Ishikawa (cell line): ENCODE data around the gene CHIC2.

Experiments
- CEBPB ChIP-seq: IDR thresholded peaks from 2 replicates; pipeline ENCODE4 v1.6.1; 2012
- CREB1 ChIP-seq: IDR thresholded peaks from 2 replicates; pipeline ENCODE4 v1.6.1; 2012; ENCODE audit warnings: low read depth
- EGR1 ChIP-seq: IDR thresholded peaks from 2 replicates; pipeline ENCODE4 v1.6.1; 2012
- EP300 ChIP-seq: IDR thresholded peaks from 2 replicates; pipeline ENCODE4 v1.6.1; 2012; ENCODE audit warnings: borderline replicate concordance
- FOXM1 ChIP-seq: IDR thresholded peaks from 2 replicates; pipeline ENCODE4 v1.6.1; 2012; ENCODE audit warnings: low read depth, borderline replicate concordance
- NFIC ChIP-seq: IDR thresholded peaks from 2 replicates; pipeline ENCODE4 v1.6.1; 2012
- RAD21 ChIP-seq: IDR thresholded peaks from 2 replicates; pipeline ENCODE4 v1.6.1; 2012; ENCODE audit warnings: low read depth
- TAF1 ChIP-seq: IDR thresholded peaks from 2 replicates; pipeline ENCODE4 v1.6.1; 2012; ENCODE audit warnings: low read depth, mild to moderate bottlenecking
- TCF12 ChIP-seq: IDR thresholded peaks from 2 replicates; pipeline ENCODE4 v1.6.1; 2012; ENCODE audit warnings: low read depth
- TEAD4 ChIP-seq: IDR thresholded peaks from 2 replicates; pipeline ENCODE4 v1.6.1; 2012
- YY1 ChIP-seq: IDR thresholded peaks from 2 replicates; pipeline ENCODE4 v1.6.1; 2012; ENCODE audit warnings: low read depth
- ZBTB7A ChIP-seq: IDR thresholded peaks from 2 replicates; pipeline ENCODE4 v1.6.1; 2012; ENCODE audit warnings: low read depth
- TF ChIP-seq, protein P1 (sequence below): IDR thresholded peaks from 2 replicates; pipeline ENCODE4 v1.6.1; 2012
- TF ChIP-seq, protein P2 (sequence below): IDR thresholded peaks from 2 replicates; pipeline ENCODE4 v1.6.1; 2012
- TF ChIP-seq, protein P3 (sequence below): IDR thresholded peaks from 2 replicates; pipeline ENCODE4 v1.6.1; 2012; ENCODE audit warnings: low read depth, mild to moderate bottlenecking

Gene CHIC2

DNA sequence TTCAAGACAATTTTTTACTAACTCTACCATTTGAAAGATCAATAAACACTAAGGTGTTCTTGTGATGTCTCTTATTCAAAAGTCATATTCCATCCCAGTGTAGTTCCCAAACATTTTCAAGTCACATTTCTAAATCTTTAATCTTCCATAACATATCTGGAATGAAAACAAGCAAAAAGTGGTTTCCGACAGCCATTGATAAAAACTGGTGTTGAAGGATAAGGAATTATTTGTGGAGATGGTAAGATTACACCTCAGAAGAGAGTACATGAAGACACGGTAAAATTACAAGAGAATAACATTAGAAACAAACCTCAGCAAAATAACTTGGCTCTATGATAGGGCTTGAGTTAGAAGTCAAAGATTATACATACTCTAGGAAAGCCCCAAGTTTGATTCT, 4.3 kb downstream of the CHIC2 start:
- TF ChIP-seq, protein P1, sequence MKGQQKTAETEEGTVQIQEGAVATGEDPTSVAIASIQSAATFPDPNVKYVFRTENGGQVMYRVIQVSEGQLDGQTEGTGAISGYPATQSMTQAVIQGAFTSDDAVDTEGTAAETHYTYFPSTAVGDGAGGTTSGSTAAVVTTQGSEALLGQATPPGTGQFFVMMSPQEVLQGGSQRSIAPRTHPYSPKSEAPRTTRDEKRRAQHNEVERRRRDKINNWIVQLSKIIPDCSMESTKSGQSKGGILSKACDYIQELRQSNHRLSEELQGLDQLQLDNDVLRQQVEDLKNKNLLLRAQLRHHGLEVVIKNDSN = no peak
- TF ChIP-seq YY1 (no peak), ZBTB7A (no peak), CEBPB (no peak), FOXM1 (no peak), TEAD4 (no peak), EP300 (no peak), CREB1 (no peak), TAF1 (no peak), TCF12 (no peak), EGR1 (no peak), NFIC (no peak), RAD21 (no peak)
- TF ChIP-seq, protein P2, sequence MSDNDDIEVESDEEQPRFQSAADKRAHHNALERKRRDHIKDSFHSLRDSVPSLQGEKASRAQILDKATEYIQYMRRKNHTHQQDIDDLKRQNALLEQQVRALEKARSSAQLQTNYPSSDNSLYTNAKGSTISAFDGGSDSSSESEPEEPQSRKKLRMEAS = no peak
- TF ChIP-seq, protein P3, sequence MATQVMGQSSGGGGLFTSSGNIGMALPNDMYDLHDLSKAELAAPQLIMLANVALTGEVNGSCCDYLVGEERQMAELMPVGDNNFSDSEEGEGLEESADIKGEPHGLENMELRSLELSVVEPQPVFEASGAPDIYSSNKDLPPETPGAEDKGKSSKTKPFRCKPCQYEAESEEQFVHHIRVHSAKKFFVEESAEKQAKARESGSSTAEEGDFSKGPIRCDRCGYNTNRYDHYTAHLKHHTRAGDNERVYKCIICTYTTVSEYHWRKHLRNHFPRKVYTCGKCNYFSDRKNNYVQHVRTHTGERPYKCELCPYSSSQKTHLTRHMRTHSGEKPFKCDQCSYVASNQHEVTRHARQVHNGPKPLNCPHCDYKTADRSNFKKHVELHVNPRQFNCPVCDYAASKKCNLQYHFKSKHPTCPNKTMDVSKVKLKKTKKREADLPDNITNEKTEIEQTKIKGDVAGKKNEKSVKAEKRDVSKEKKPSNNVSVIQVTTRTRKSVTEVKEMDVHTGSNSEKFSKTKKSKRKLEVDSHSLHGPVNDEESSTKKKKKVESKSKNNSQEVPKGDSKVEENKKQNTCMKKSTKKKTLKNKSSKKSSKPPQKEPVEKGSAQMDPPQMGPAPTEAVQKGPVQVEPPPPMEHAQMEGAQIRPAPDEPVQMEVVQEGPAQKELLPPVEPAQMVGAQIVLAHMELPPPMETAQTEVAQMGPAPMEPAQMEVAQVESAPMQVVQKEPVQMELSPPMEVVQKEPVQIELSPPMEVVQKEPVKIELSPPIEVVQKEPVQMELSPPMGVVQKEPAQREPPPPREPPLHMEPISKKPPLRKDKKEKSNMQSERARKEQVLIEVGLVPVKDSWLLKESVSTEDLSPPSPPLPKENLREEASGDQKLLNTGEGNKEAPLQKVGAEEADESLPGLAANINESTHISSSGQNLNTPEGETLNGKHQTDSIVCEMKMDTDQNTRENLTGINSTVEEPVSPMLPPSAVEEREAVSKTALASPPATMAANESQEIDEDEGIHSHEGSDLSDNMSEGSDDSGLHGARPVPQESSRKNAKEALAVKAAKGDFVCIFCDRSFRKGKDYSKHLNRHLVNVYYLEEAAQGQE = no peak

DNA sequence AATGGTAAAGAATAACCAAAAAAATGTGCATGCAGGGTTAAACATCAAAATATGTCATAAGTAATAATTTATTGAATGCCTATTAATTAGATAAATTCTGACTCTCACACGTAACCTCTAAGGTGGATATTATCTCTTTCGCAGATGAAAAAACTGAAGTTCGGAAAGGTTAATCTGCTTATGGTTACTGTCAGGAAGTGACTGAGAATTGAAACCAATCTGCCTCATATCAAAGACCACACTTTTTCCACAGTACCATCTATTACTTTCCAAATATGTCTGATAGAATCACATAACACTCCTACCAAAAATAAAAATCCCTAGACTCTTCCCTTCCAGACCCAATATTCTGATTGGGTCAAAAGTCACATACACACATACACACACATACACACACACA, 6.2 kb downstream of the CHIC2 start:
- no peak for TF ChIP-seq TAF1
- TF ChIP-seq CEBPB = no peak
- TF ChIP-seq CREB1 = no peak
- TF ChIP-seq, protein P1 = no peak
- TF ChIP-seq NFIC = no peak
- TF ChIP-seq TEAD4 = no peak
- TF ChIP-seq, protein P2 = no peak
- no peak for TF ChIP-seq TCF12

DNA sequence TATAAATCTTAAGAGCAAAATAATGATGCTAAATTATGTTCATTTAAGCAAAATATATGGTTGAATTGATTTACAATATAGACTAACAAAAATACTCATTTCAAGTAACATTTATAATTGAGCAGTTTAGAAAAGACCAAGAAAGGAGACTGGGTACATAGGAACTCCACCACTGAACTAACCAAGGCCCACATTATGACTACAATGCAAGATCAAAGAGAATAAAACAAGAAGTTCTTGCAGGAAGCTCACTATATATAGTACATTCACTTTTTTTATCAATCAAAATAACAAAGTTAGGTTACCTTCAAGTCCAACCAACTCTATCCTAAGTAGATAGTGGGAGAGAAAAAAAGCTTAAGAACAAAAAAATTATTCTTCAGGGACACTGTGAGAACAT, 8.0 kb downstream of the CHIC2 start:
- TF ChIP-seq CREB1 = no peak
- TF ChIP-seq, protein P3 = no peak
- TF ChIP-seq, protein P1 = no peak
- no peak for TF ChIP-seq EP300

DNA sequence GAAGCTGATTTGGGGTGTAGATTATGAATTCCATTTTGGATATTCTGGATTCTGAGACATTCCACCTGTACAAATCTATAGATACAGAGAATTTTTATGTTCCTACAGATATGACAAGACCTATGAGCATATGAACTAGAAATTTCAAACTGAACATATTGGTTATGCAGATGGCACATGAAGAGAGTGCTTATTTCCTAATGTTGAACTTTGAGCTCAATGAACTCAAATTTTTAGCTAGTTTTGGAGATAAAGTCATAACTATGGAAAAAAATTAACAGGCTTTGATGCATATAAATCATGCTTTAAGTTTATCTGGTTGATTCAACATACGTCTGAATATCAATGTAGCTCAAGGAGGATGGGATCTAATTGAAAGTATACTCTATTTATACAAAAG, 8.9 kb downstream of the CHIC2 start:
- TF ChIP-seq TAF1 (no peak), CREB1 (no peak), TEAD4 (no peak), YY1 (no peak), RAD21 (no peak), CEBPB (no peak), NFIC (no peak), EP300 (no peak), ZBTB7A (no peak), EGR1 (no peak)

DNA sequence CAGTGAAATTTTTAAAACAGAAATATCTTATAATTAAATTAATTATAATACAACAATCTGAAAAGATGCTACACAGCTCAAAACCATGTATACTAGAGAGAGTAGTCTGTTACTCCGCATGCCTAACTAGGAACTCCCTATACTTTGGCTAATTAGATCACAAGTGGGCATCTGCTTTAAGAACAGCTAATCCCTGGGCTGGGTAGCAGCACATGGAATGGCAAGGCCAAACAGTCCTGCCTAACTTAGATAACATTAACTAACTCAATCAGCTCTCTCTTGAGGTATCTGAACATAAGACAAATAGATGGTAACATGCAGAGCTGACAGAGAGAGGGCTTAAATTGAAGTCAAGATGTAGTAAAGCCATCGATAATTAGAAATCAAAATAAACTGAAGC, 9.9 kb downstream of the CHIC2 start:
- TF ChIP-seq FOXM1 = no peak

DNA sequence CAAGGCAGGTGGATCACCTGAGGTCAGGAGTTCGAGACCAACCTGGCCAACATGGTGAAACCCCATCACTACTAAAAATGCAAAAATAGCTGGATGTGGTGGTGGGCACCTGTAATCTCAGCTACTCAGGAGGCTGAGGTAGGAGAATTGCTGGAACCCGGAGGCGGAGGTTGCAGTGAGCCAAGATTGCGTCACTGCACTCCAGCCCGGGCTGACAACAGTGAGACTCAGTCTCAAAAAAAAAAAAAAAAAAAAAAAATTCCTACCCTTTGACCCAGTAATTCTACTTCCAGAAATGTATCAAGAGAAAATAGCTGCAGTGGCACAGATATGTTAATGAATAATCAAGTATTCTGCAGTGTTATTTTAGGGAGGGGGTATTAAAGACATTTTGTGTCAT, 11.1 kb downstream of the CHIC2 start:
- TF ChIP-seq CEBPB = 0 out of 2 replicates have a peak, but pooled peaks have one; percentile 12

DNA sequence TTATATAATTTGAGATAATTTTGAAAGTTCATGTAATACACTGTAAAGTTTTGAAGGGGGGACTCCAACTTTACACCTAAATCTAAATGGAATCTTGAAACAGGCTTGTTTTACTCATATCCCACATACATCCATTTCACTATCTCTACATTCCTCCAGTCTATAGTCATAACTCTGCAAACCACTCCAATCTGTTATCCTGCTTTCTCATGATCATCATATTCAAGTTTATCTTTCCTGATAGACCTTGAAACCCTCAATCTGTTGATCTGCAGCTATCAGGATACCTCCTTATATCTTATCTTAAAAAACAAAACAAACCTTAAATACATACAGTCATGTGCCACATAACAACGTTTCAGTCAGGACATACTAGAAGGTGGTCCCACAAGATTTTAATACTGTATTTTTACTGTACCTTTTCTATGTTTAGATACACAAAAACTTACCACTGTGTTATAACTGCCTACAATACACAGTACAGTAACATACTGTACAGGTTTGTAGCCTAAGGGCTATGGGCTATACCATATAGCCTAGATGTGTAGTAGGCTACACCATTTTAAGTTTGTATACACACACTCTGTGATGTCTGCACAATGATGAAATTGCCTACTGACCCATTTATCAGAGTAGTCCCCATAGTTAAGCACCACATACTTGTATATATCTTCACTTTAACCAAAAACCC, 14.0 kb downstream of the CHIC2 start:
- TF ChIP-seq ZBTB7A (no peak), RAD21 (no peak)
- TF ChIP-seq, protein P2 = no peak
- TF ChIP-seq, protein P1 = no peak
